WTC11 (cell line): ENCODE data around the gene ABHD17C. TPM values are rescaled to one million over a fixed set of nuclear protein-coding genes. Genes with fewer than 3 reads are reported as not detected.

Source experiments
- ATAC-seq: fragments of 200-7000 bp; cut with Tn5 transposase; 2 replicates; pipeline ENCODE4 v1.10.0; 2021; ENCODE audit warnings: mild to moderate bottlenecking, moderate library complexity
- CTCF ChIA-PET: fragments of 300-600 bp; sonication (Branson Sonifier 250); formaldehyde crosslinking; loops from one replicate; lab custom pipeline; 2021; ENCODE audit warnings: antibody characterized with exemption; lab: Charles Lee
- POLR2A ChIA-PET: fragments of 350-600 bp; sonication (Branson Sonifier 250); formaldehyde crosslinking; loops from one replicate; lab custom pipeline; 2021; ENCODE audit warnings: antibody characterized with exemption; lab: Charles Lee
- DNase-seq: peaks from one replicate; pipeline ENCODE4 v3.0.0; 2021; ENCODE audit warnings: low spot score
- H3K27ac Mint-ChIP-seq: 2 replicates; pipeline ENCODE4 v1.8.0; 2021; ENCODE audit warnings: mixed read lengths
- H3K27me3 Mint-ChIP-seq: 2 replicates; pipeline ENCODE4 v1.8.0; 2021; ENCODE audit warnings: low read depth, mild to moderate bottlenecking, moderate library complexity, mixed read lengths
- H3K36me3 Mint-ChIP-seq: 2 replicates; pipeline ENCODE4 v1.8.0; 2021; ENCODE audit warnings: mixed read lengths
- H3K4me1 Mint-ChIP-seq: 2 replicates; pipeline ENCODE4 v1.8.0; 2022; ENCODE audit warnings: mixed read lengths
- H3K4me3 Mint-ChIP-seq: 2 replicates; pipeline ENCODE4 v1.8.0; 2021; ENCODE audit warnings: mild to moderate bottlenecking, moderate library complexity, mixed read lengths
- H3K9me3 Mint-ChIP-seq: 2 replicates; pipeline ENCODE4 v1.8.0; 2021; ENCODE audit warnings: mixed read lengths
- ATF3 ChIP-seq: sonication (generic); formaldehyde crosslinking; conservative IDR thresholded peaks from 2 replicates; pipeline ENCODE4 v1.8.1; 2022; ENCODE audit warnings: mild to moderate bottlenecking, missing genetic modification reagents
- GRHL2 ChIP-seq: fragments of 250-450 bp; sonication (Bioruptor Pico); IDR thresholded peaks from 2 replicates; pipeline ENCODE4 v1.8.0; 2022; ENCODE audit warnings: mild to moderate bottlenecking, moderate library complexity; ENCODE audit not compliant: insufficient replicate concordance, severe bottlenecking
- HMGA2 ChIP-seq: fragments of 250-450 bp; sonication (Bioruptor Pico); IDR thresholded peaks from 2 replicates; pipeline ENCODE4 v1.4.0; 2021; ENCODE audit warnings: mild to moderate bottlenecking, moderate library complexity
- IRF1 ChIP-seq: sonication (generic); formaldehyde crosslinking; IDR thresholded peaks from 2 replicates; pipeline ENCODE4 v1.8.0; 2023; ENCODE audit warnings: missing genetic modification reagents
- KAT7 ChIP-seq: sonication (generic); formaldehyde crosslinking; IDR thresholded peaks from 2 replicates; pipeline ENCODE4 v1.8.1; 2023; ENCODE audit warnings: missing genetic modification reagents, mild to moderate bottlenecking, borderline replicate concordance
- MXD4 ChIP-seq: fragments of 250-450 bp; sonication (Bioruptor Pico); IDR thresholded peaks from 2 replicates; pipeline ENCODE4 v1.8.0; 2021; ENCODE audit warnings: mild to moderate bottlenecking, moderate library complexity, borderline replicate concordance
- MYBL2 ChIP-seq: sonication (generic); formaldehyde crosslinking; IDR thresholded peaks from 2 replicates; pipeline ENCODE4 v1.8.1; 2023; ENCODE audit warnings: mild to moderate bottlenecking, moderate library complexity, missing genetic modification reagents
- NR3C1 ChIP-seq: sonication (generic); formaldehyde crosslinking; conservative IDR thresholded peaks from 2 replicates; pipeline ENCODE4 v1.8.1; 2023; ENCODE audit warnings: low read depth, mild to moderate bottlenecking, missing genetic modification reagents
- OVOL2 ChIP-seq: fragments of 250-450 bp; sonication (Bioruptor Pico); IDR thresholded peaks from 2 replicates; pipeline ENCODE4 v1.9.0; 2021; ENCODE audit warnings: mild to moderate bottlenecking, borderline replicate concordance
- PRDM15 ChIP-seq: sonication (generic); formaldehyde crosslinking; IDR thresholded peaks from 2 replicates; pipeline ENCODE4 v1.8.0; 2022; ENCODE audit warnings: missing genetic modification reagents
- RELA ChIP-seq: sonication (generic); formaldehyde crosslinking; IDR thresholded peaks from 2 replicates; pipeline ENCODE4 v1.8.1; 2022; ENCODE audit warnings: missing genetic modification reagents, mild to moderate bottlenecking, borderline replicate concordance
- SMAD3 ChIP-seq: sonication (generic); formaldehyde crosslinking; IDR thresholded peaks from 2 replicates; pipeline ENCODE4 v1.8.0; 2022; ENCODE audit warnings: missing genetic modification reagents, mild to moderate bottlenecking, borderline replicate concordance
- SMAD4 ChIP-seq: sonication (generic); formaldehyde crosslinking; IDR thresholded peaks from 2 replicates; pipeline ENCODE4 v1.8.0; 2022; ENCODE audit warnings: mild to moderate bottlenecking, missing genetic modification reagents
- TEAD4 ChIP-seq: sonication (generic); formaldehyde crosslinking; IDR thresholded peaks from 2 replicates; pipeline ENCODE4 v1.8.0; 2022; ENCODE audit warnings: mild to moderate bottlenecking, missing genetic modification reagents
- TP53 ChIP-seq: sonication (generic); formaldehyde crosslinking; IDR thresholded peaks from 2 replicates; pipeline ENCODE4 v1.8.1; 2023; ENCODE audit warnings: mild to moderate bottlenecking, missing genetic modification reagents
- ZNF416 ChIP-seq: fragments of 250-450 bp; sonication (Bioruptor Pico); IDR thresholded peaks from 2 replicates; pipeline ENCODE4 v1.9.0; 2021; ENCODE audit warnings: mild to moderate bottlenecking, inconsistent platforms
- ZNF671 ChIP-seq: fragments of 250-450 bp; sonication (Bioruptor Pico); IDR thresholded peaks from 2 replicates; pipeline ENCODE4 v1.8.0; 2021; ENCODE audit warnings: mild to moderate bottlenecking
- total RNA-seq: library from RNA; stranded (reverse); gene quantifications from 3 replicates; pipeline ENCODE4 v1.2.3, GENCODE V29; 2021
- TF ChIP-seq, protein P1 (sequence below): sonication (generic); formaldehyde crosslinking; IDR thresholded peaks from 2 replicates; pipeline ENCODE4 v1.8.1; 2022; ENCODE audit warnings: missing genetic modification reagents, borderline replicate concordance
- TF ChIP-seq, protein P2 (sequence below): sonication (generic); formaldehyde crosslinking; IDR thresholded peaks from 2 replicates; pipeline ENCODE4 v1.8.0; 2022; ENCODE audit warnings: mild to moderate bottlenecking, missing genetic modification reagents
- TF ChIP-seq, protein P3 (sequence below): fragments of 250-450 bp; sonication (Bioruptor Pico); conservative IDR thresholded peaks from 2 replicates; pipeline ENCODE4 v1.9.0; 2021; ENCODE audit warnings: mild to moderate bottlenecking
- TF ChIP-seq, protein P4 (sequence below): sonication (generic); formaldehyde crosslinking; IDR thresholded peaks from 2 replicates; pipeline ENCODE4 v1.8.1; 2023; ENCODE audit warnings: mild to moderate bottlenecking, missing genetic modification reagents

Gene ABHD17C
- total RNA-seq, 1 experiment from 2014 or later, result 29.0 TPM

- Mint-ChIP-seq H3K9me3 (peaks cover 16% of the 10 kb centered on the region), H3K4me1 (peaks cover 35% of the 10 kb centered on the region)
Observed at GRCh38 chr15:80735344-80735743, 40.2 kb downstream of the ABHD17C start.

DNA sequence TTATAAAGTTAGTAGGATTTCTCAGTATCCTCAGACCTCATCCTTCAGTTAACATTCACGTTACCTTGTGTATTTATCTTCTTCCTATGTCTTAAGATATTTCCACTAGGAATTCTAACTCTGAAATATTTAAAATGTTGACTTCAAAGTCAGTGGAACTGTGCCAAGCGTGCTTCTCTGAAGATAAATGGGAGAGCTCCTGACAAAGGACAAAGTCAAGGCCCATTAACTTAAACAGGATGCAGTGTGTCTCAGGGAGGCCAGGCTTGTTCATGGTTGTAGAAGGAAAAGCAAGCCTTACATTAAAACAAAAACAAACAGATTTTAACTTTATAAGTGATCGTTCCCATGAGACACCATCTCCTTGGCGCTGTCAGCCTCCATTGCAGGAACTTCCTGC lies 41.5 kb downstream of the ABHD17C start:
- Mint-ChIP-seq H3K4me1 (peaks cover 27% of the 10 kb centered on the region), H3K4me3 (no peak overlapping the region), H3K9me3 (peaks cover 16% of the 10 kb centered on the region), H3K27ac (no peak overlapping the region), H3K36me3 (peaks cover 7% of the 10 kb centered on the region), H3K27me3 (no peaks in the 10 kb centered on the region)
- DNase-seq, result no peak
- CTCF ChIA-PET, result no interaction called here
- POLR2A ChIA-PET, result no interaction called here
- no peak for ATAC-seq
- no peak for TF ChIP-seq RELA (CRISPR knock-in tag)
- TF ChIP-seq MXD4 (CRISPR knock-in tag), result no peak
- no peak for TF ChIP-seq SMAD3 (CRISPR knock-in tag)
- TF ChIP-seq, protein P1, sequence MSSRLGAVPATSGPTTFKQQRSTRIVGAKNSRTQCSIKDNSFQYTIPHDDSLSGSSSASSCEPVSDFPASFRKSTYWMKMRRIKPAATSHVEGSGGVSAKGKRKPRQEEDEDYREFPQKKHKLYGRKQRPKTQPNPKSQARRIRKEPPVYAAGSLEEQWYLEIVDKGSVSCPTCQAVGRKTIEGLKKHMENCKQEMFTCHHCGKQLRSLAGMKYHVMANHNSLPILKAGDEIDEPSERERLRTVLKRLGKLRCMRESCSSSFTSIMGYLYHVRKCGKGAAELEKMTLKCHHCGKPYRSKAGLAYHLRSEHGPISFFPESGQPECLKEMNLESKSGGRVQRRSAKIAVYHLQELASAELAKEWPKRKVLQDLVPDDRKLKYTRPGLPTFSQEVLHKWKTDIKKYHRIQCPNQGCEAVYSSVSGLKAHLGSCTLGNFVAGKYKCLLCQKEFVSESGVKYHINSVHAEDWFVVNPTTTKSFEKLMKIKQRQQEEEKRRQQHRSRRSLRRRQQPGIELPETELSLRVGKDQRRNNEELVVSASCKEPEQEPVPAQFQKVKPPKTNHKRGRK, result no peak
- TF ChIP-seq, protein P2, sequence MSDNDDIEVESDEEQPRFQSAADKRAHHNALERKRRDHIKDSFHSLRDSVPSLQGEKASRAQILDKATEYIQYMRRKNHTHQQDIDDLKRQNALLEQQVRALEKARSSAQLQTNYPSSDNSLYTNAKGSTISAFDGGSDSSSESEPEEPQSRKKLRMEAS (CRISPR knock-in tag), result no peak
- no peak for TF ChIP-seq ATF3 (CRISPR knock-in tag)
- no peak for TF ChIP-seq IRF1 (CRISPR knock-in tag)
- no peak for TF ChIP-seq NR3C1 (CRISPR knock-in tag)
- no peak for TF ChIP-seq TEAD4 (CRISPR knock-in tag)
- TF ChIP-seq OVOL2, result no peak
- TF ChIP-seq, protein P3, sequence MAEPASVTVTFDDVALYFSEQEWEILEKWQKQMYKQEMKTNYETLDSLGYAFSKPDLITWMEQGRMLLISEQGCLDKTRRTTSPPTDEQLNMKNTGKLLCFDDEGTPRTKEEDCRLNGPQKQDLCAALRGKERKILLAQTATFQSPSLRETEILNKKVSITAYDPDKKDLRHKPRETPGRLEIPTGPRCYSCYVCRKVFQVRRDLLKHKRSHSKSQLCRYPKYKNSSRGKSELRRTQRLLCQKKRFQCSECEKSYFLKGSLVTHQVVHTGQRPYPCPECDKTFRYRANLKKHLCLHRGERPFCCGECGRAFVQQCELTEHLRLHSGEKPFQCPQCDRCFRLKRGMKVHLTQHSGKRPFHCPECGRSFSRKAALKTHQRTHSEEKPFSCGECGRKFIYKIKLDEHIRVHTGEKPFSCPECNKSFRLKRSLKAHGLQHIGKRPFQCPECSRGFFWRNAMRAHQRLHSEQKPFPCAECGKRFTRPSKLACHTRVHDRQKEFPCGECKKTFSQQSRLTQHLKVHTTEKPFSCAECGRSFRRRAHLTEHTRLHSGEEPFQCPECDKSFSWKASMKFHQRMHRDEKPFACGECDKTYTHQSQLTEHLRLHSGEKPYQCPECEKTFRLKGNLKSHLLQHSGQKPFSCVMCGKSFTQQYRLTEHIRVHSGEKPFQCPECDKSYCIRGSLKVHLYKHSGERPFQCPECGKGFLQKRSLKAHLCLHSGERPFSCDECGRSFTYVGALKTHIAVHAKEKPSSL (CRISPR knock-in tag), result no peak

More at GRCh38 chr15:80735344-80735743, 40.2 kb downstream of the ABHD17C start:
- Mint-ChIP-seq H3K27me3 (no peaks in the 10 kb centered on the region), H3K36me3 (peaks cover 7% of the 10 kb centered on the region), H3K4me3 (no peak overlapping the region), H3K27ac (no peak overlapping the region)
- DNase-seq, result no peak
- CTCF ChIA-PET, result no interaction called here
- ATAC-seq, result no peak
- POLR2A ChIA-PET, result no interaction called here
- TF ChIP-seq HMGA2, result no peak
- TF ChIP-seq ZNF416 (CRISPR knock-in tag), result no peak
- TF ChIP-seq, protein P3 (CRISPR knock-in tag), result no peak
- TF ChIP-seq ZNF671, result no peak
- no peak for TF ChIP-seq KAT7 (CRISPR knock-in tag)
- TF ChIP-seq, protein P4, sequence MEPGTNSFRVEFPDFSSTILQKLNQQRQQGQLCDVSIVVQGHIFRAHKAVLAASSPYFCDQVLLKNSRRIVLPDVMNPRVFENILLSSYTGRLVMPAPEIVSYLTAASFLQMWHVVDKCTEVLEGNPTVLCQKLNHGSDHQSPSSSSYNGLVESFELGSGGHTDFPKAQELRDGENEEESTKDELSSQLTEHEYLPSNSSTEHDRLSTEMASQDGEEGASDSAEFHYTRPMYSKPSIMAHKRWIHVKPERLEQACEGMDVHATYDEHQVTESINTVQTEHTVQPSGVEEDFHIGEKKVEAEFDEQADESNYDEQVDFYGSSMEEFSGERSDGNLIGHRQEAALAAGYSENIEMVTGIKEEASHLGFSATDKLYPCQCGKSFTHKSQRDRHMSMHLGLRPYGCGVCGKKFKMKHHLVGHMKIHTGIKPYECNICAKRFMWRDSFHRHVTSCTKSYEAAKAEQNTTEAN (CRISPR knock-in tag), result no peak
- TF ChIP-seq TP53 (CRISPR knock-in tag), result no peak
- TF ChIP-seq SMAD4, result no peak
- no peak for TF ChIP-seq PRDM15 (CRISPR knock-in tag)
- no peak for TF ChIP-seq MYBL2 (CRISPR knock-in tag)
- TF ChIP-seq GRHL2, result no peak
